WI38 (cell line): Measurements from ENCODE around the gene AJM1.
"Not testable (repeated sequence)": the region's sequence is repeated elsewhere in the genome, so short reads cannot be mapped to it uniquely, and the experiment has no call there.

Source experiments
- H3K4me3 ChIP-seq: 2 replicates; pipeline ENCODE4 v1.5.1; 2011; ENCODE audit warnings: low read depth, mild to moderate bottlenecking, control low read depth, low read length
- CTCF ChIP-seq: IDR thresholded peaks from 2 replicates; pipeline ENCODE4 v1.5.1; 2012; ENCODE audit warnings: low read depth, mild to moderate bottlenecking, control low read depth, low read length

Gene AJM1

DNA sequence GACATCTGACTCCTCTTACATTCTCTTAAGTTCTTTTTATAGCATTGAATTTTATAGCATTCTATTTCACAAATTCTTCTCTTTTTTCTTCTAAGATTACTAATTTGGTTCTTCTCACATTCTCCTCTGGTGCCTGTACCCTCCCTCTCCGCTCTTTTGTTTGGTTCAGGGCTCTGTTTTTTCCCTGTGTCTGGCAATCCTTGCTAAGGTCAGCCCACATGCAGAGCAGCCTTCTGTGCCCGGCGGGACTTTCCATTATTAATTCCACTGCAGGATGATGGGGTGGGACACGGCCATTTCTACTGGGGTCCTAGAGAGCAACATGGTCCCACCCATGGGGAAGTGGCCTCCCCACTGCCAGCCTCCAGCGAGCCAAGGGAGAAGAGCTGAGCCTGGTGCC, 34.2 kb downstream of the AJM1 start:
- no peak for TF ChIP-seq CTCF
- H3K4me3 ChIP-seq = no peak overlapping the region

GRCh38 chr9:136880651-136881050, 38.4 kb downstream of the AJM1 start:
- H3K4me3 ChIP-seq = no peak overlapping the region
- TF ChIP-seq CTCF = no peak

- TF ChIP-seq CTCF = no peak
- no peak overlapping the region for H3K4me3 ChIP-seq
Measured at GRCh38 chr9:136881691-136882108, 39.4 kb downstream of the AJM1 start.

DNA sequence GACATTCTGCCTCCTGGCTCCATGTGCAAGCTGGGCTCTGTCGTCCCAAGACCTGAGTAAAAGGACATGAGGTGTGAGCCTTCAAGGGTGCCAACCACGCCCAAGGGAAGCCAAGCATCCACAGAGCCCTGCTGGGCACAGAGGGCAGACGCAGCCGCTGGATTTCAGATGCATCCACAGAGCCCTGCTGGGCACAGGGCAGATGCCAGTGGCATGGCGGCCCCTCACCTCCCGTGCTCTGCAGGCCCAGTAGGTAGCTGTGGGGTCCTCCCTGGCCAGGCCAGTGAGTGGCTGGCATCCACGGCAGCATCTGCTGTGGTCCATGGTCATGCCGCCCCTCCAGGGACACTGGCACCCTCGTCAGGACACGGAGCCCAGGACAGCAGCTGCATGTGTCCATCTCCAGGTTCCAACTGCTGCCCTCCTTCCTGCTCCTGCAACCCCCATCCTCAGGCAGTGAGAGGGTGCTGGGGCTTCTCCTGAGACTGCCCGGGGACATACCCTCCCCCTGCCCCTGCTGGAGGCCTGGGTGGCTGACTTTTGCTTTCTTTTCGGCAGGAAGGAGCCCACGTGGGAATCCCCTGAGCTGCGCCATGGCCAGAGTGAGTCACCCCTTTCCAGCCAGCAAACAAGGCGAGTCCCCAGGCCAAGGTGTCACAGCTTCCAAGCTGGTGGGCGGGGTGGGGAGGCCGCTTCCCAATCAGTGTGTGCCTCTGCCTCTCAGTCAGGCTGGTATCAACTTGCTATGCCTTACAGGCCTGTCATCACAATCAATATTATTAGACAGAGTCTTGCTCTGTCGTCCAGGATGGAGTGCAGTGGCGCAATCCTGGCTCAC, 40.0 kb downstream of the AJM1 start:
- TF ChIP-seq CTCF = no peak
- peak overlapping the region; percentile 6; the same call in 1 of the 2 replicates for H3K4me3 ChIP-seq

DNA sequence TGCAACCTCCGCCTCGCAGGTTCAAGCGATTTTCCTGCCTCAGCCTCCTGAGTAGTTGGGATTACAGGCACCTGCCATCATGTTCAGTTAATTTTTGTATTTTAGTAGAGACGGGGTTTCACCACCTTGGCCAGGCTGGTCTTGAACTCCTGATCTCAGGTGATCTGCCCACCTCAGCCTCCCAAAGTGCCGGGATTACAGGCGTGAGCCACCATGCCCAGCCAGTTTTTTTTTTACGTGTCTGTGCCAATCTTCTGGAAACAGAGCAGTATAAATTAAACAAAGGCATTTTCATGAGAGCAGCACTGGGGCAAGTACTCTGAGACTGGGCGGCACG, 40.6 kb downstream of the AJM1 start:
- not testable (repeated sequence) for H3K4me3 ChIP-seq

DNA sequence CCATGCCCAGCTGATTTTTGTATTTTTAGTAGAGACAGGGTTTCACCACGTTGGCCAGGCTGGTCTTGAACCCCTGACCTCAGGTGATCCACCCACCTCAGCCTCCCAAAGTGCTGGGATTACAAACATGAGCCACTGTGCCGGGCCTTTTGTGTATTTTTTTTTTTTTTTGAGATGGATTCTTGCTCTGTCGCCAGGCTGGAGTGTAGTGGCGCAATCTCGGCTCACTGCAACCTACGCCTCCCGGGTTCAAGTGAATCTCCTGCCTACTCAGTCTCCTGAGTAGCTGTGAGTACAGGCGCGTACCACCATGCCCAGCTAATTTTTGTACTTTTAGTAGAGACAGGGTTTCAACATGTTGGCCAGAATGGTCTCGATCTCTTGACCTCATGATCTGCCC, 41.4 kb downstream of the AJM1 start:
- H3K4me3 ChIP-seq = not testable (repeated sequence)

DNA sequence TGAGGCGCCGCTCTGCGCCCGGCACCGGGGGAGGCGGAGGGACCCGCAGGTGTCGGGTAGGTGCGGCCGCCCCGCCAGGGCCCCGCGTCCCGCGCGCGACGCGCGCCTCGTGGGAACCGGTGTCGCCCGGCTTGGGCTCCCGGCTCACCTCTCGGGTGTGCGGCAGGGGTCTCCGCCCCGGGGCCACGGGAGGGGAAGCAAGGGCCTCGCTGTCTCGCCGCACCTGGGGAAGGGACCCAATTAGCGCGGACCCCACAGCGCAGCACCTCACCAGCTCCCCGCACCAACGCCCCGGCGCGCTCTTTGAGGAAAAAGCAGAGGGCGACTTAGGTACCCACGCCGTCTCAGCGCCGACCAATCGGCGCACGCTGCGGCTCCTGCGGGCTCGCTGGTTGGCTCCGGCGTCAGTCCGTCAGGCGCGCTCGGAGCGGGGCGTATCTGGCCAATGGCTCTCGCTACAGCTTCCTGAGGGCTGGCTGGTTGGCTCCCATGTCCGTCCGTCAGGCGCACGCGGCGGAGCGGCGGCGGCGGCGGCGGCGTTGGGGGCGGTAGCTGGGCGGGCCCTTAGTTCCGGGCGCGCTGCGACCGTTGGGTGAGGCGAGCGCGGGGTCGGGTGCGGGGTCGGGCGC, 43.8 kb downstream of the AJM1 start, which contains the start of gene TRAF2:
TRAF2 (plus strand) TSS at position 567 of the 629 bp plus-strand sequence. CDS start 12,225 bp downstream, outside the sequence.
- H3K4me3 ChIP-seq = peak within 1 kb of the TSS; percentile 81
- TF ChIP-seq CTCF = no peak
